Daoy (cell line): ENCODE results near the gene GNLY. TPM values are rescaled to one million over a fixed set of nuclear protein-coding genes. Genes with fewer than 3 reads are reported as not detected.

Experiments
- DNase-seq: peaks from one replicate; pipeline ENCODE4 v3.0.0-alpha.2; 2015; ENCODE audit warnings: low read depth
- total RNA-seq: library from RNA; depleted of rRNA; stranded (reverse); fragments of >200 nt; shearing (Covaris generic); gene quantifications from 2 replicates; pipeline ENCODE4 v1.2.3, GENCODE V29; 2014

The GNLY gene
- total RNA-seq, 1 experiment from 2014 or later = not detected

- no peak for DNase-seq
Observed at GRCh38 chr2:85727798-85728197, 33.6 kb downstream of the GNLY start.

DNA sequence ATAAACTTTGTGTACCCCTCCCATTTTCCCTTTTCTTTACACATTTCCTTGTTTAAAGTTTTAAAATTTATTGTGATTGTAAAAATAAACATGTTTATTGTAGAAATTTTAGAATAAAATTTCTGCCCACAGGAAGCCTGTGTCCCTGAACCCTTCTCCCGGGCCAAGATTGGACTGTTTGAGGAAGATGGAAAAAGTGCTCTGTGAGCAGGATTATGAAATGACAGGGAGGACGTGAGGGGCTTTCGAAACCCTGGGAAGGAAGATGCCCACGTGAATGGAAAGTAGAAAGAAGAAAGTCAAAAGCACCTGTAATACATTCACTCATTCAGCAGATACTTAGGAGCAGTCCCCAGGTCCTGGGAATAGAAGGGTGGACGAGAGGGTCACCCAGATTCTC, 34.2 kb downstream of the GNLY start:
- DNase-seq = no peak

DNA sequence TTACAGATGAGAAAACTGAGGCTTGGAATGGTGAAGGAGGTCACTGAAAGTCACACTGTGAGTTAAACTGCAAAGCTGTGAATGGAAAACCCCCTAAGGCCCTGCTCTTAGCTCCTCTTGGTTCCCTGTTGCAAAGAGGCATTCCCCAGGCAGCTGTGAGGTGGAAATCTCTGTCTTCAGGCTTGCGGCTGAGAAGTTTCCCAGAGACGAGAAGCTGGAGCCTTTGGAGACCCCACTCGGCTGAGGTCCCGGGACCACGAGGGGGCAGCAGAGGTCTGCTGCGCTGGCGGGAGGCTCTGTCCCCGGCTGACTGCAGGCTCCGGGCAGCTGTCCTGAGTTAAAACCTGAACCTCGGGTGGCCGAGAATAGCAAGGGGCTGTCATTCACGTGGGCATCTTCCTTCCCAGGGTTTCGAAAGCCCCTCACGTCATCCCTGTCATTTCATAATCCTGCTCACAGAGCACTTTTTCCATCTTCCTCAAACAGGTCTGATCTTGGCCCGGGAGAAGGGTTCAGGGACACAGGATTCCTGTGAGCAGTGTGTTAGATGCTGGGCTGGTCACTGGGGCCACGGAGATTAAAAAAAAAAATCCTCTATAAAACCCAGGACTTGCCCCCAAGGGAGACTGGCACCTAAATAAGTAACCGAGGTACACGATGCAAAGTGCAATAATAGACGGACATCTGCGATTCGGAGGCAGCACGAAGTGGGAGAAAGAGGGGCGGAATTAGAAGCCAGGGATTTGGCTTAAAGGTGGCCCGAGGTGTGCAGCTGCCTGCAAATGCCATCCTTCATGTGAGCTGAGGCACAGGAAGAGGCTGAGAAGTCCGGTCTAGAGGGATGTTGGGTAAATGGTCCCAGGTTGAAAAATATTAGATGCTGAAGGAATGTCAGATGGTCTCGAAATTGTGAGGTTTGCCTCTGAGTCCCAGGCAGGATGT, 35.0 kb downstream of the GNLY start:
- DNase-seq = peak; percentile 86

DNA sequence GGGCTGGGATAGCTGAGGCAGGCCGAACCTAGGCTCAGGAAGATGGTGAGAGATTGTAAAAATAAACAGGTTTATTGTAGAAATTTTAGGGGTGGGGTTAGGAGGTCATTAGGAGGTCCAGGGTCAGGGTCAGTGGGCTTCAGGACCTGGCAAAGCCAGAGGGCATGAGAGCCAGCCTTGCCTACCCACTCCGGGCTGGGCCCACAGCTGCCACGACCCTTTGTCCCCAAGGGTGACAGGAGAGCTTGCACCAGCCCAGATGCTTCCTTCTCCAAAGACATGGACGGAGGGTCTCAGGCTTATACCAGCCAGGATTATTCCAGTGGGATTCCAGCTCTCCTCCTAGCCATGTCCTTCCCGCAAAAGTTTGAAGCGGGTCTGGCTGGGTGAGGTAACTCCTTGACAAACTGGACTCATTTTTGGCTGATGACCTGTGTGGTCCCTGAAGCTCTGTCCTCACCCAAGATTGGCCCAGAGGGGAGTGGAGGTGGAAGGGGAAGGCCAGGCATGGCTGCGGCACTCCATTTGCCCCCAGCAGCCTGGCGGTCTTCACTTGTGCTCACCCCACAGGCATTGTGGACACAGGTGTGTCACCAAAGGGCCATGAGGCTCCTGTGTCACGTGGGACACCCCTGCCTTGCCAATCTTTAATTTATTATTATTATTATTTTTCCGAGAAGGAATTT, 35.8 kb downstream of the GNLY start:
- no peak for DNase-seq

- DNase-seq = no peak
Observed at GRCh38 chr2:85730686-85731230, 36.6 kb downstream of the GNLY start.

DNA sequence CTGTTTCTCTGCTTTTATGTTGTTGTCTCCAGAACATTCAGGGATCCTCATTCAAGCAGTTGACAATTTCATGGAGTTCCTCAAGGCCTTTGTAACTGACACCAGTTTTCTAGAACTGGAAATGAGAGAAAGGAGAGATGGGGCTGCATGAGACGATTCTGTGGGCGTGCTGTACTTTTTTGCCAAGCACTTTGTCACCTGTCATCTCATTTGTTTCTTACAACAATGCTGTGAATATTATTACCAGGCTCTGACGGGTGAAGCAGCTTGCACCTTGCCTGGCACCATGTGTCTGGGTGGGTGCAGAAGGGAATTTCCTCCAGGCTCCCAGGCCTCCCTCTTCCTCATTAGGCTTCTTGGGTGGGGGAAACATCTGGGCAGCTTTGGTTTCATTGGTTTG, 37.4 kb downstream of the GNLY start:
- no peak for DNase-seq

GRCh38 chr2:85732467-85733120, 38.4 kb downstream of the GNLY start:
- DNase-seq = no peak

DNA sequence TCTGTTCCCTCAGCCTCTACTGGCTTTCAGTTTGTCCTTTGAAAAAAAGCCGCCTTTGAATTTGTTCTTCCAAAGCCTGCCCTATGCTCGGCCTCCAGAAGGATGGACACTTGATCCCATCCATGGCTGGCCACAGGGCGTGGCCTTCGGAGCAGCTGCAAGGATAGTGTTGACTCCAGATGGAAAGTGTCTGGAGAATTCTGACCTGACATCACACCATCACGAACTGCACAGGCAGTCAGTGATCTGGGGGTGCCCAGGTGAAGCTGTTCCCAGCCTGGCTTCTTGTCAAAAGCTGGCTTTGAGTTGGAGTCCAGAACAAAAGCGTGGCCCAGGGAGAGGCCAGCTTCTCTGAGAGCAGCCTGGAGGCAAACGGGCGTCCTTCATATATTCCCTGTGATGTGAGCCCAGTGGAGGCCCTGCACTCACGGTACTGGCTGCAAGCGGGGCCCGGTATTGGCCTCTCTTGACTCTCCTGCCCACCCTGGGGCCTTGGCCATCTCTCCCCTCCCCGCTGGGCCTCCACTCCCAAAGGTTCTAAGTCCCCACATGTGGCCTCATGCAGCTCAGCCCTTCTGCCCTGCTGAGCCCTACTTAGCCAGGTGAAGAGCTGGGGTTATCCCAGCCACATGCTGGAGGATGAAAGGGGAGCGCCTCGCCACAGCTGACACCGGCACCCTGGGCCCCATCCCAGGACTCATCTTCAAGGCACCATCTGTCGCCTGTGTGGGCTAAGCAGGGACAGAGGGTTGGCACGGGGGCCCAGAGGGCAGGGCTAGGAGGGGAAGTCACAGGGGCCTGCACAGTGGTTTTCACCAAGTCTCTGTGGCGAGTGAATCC, 39.2 kb downstream of the GNLY start:
- DNase-seq = no peak

DNA sequence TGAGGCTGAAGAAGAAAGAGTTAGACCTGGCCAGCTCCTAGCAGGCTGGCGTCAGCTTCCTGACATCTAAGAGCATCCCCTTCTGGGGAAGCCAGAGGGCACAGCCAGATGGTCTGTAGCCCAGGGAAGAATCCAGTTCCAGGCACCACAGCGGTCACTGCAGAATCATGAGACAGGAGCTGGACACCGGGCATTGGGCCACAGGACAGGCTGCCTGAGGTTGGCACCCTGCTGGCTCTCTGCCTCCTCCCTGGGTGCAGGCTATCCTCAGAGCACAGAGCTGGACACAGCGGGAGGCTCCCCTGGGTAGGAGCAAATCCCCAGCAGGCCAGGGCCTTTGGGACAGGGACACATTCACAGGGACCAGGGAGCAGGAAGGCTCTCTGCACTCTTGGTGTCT, 39.9 kb downstream of the GNLY start:
- DNase-seq = no peak

GRCh38 chr2:85734942-85735608, 40.9 kb downstream of the GNLY start:
- no peak for DNase-seq

DNA sequence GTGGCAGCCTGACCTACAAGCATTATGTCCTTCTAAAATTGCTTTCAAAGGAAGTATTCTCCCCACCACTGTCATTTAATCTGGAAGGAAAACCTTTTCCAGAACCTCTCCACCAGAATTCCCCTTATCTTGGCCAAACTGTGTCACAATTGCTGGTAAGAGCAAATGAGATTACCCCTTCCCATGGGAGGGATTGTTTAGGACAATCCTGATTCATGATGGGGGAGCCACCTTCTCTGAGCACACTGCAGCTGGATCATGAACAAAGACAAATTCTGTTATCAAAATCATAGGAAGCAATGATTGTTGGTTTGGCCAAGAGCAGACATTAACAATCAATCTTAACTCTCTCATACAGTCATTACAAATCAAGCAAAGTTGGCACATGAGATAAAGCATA, 41.5 kb downstream of the GNLY start:
- DNase-seq = no peak

DNA sequence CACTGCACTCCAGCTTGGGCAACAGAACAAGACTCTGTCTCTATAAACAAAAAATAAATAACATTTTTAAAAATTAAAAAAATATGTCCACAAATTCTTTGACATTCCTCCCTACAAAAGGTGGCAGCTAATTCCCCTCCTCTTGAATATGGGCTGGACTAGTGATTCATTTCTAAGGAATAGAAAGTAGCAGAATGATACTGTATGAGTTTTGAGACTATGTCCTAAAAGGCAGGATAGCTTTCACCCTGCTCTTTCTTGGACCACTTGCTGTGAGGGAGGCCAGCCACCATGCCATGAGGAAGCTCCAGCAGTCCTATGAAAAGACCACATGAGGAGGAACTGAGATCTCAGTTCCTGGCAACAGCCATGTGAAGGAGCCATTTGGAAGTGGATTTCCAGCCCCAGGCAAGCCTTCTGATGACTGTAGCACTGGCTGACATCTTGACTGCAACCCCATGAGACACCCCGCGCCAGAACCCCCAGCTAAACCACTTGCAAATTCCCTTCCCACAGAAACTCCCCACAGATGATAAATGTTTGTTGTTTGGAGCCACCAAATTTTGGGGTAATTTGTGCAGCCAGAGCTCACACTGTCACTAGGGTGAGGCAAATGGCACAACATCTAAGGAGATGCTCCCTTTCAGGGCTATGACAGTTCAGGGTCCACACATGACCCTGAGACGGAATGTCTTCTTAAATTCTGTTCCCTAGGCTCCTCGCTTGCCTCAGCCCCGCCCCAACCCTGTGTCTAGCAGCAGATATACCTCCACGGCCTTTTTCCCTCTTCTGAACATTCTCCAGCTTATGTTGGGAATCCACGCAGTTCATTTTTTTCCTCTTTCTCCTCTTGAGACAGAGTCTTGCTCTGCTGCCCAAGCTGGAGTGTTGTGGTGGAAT, 42.5 kb downstream of the GNLY start:
- DNase-seq = no peak

DNA sequence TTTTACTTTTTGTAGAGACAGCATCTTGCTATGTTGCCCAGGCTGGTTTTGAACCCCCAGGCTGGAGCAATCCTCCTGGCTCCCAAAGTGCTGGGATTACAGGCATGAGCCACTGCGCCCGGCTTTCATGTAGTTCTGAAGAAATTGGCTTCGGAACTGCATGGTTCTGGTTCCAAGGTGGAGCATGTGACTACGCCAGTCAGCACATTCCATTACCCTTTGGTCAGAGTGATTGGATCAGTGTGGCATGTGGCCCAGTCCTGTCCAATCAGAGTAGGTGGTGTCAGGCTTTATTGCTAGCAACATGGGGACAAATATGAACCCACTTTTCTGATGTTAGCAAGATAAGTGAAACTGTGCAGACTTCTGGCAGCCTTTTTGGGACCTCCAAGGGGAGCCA, 43.3 kb downstream of the GNLY start:
- peak; percentile 59 for DNase-seq

GRCh38 chr2:85737961-85738360, 43.8 kb downstream of the GNLY start:
- no peak for DNase-seq

DNA sequence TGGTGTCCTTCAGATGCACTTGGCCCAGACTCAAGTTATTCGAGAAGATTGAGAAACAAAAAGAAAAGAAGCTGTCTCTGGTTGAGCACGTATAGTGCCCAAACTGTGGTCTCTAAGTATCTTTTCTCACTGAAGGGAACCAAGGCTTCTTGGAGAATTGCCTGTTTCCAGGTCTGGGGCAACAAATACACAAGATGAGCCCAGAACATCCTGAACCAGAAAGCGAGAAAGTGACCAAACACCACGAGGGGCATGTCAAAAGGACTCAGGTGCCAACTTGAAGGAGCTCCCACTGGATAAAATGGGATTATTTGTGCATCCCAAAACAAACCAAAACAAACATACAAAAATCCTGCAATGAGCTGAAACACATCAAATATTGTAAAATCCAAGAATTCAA, 46.0 kb downstream of the GNLY start:
- no peak for DNase-seq

DNA sequence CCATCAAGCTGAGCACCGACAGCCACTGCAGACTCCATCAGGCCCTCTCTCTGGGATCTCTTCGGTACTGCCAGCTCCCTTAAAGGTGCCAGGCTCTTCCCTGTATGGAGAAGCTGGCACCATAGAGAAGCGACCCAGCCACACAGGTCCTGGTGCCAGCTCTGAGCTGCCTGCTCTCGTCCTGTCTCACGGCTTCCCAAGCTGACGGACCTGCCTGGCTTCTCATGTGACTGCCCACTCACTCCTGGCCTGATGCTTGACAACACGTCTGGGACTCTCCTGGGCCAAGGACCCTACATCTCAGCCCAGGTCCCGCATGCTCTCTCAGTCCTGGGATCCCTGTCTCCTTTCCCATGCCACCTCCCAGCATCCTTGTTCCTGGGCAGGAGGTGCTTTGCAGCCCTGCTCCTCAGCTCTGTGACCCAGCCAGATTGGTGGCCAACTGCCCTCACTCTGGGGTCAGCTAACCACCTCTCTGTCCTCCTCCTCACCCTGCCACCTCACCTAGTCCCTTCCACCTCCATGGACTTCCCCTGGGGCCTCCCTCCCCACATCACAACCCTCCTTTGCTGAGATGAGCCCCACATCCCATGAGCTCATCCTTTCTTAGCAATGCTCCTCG, 47.2 kb downstream of the GNLY start:
- DNase-seq = no peak

DNA sequence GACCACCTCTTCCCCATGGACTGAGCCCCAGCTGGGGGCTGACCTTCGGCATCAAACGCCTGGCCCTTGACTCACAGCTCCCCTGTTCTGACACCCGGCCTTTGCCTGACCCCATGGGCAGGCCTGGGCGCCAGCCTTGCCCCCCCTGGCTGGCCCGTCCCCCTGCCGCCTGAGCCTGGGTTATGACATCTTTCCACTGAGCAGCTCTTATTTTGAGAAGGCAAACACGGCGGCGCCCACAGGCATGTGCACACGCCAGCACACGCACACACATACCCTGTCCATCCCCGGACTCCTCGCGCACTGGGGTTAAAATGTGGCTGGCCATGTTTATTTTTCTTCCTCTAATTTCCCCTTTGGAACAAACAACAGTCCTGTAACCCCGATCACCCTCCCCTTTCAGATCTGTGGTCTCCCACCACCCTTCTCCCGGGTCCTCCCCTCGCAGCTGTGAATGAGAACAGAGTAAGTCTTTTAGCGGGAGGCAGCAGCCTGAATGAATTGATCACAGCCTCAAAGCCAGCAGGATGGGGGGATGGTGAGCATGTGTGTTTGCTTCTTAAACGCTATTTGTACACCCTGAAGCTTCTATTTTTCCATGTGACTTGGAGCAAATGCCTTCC, 47.8 kb downstream of the GNLY start:
- DNase-seq = peak; percentile 73

DNA sequence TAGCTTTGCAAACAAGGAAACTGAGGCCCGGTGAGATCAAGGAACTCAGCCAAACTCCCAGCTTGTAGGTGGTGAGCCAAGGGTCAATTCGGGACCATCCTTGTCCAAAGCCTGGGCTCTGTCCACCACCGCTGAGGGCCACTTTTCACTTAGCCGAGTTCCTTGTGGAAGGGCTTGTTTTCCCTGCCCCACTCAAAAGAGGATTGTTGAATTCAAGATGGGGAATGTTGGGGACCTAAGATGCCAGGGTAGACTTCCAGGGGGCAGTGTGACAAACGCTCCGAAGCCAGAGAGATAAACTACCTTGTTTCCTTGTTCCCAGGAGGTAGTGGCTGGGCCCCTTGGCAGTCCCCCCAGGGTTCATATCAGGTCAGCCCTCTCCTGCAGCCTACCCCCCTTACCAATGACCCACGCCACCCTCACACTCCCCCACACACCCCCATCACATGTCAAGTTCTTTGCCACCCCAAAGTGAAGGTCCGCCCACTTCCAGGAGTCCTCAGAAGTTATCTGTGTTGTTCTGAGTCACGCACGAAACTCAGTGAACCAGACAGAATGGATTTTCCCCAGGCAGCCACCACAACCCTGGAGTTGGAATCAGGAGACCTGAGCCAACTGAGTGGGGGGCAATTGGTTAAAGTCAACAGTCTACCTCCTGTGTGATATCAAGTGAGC, 49.3 kb downstream of the GNLY start:
- peak; percentile 77 for DNase-seq
